Stimulated activated CD4-positive, alpha-beta T cell treated with anti-CD3 and anti-CD28 coated beads, Interleukin-2, amount 100 ng/mL, for 48 hours (primary cell): ENCODE results near the gene DCLRE1B.

Experiments used
- DNase-seq, 2 donors: peaks; one replicate each; pipeline ENCODE4 v3.0.0-alpha.2; 2020

DCLRE1B gene

GRCh38 chr1:113904674-113905434 is at the start of gene DCLRE1B, which contains the start of gene AP4B1:
DCLRE1B (plus strand) TSS chr1:113905326; CDS start chr1:113905587, 261 bp downstream.
AP4B1 (minus strand) TSS chr1:113904799; CDS start chr1:113904717, 82 bp downstream.
- peak; percentile 95 to 96 for DNase-seq

DNA sequence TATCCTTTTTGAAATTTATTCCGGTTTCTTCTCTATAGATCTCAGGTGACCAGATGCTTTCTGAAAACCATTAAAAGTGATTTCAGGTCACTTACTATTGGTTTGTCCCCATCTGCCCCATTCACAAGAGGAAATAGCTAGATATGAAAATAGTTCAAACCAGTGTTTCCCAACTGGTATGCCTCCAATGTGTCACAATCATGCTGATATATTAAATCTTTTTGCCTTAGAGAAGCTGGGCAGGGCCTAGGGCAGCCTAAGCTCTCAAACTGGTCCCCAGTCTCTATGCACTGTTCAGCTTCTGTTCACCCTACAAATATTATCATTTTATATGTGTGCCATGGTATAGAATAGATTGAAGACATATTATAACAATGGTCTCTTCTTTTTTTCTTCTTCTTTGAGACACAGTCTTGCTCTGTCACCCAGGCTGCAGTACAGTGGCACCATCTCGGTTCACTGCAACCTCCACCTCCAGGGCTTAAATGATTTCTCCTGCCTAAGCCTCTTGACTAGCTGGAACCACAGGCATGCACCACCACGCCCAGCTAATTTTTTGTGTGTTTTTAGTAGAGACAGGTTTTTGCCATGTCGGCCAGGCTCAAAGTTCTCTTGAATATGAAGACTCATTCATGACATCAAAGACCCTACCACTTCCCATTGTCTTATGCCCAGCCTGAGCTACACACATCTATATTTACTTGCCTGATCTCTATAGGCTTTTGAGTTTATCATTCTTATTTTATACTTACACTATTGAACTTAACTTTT is 49.3 kb upstream of the DCLRE1B start:
- no peak for DNase-seq

- no peak for DNase-seq
Observed at GRCh38 chr1:113856401-113856790, 48.7 kb upstream of the DCLRE1B start.

- no peak for DNase-seq
Observed at GRCh38 chr1:113857776-113858175, 47.4 kb upstream of the DCLRE1B start.

- DNase-seq: no peak
Observed at GRCh38 chr1:113858418-113858817, 46.7 kb upstream of the DCLRE1B start.

DNA sequence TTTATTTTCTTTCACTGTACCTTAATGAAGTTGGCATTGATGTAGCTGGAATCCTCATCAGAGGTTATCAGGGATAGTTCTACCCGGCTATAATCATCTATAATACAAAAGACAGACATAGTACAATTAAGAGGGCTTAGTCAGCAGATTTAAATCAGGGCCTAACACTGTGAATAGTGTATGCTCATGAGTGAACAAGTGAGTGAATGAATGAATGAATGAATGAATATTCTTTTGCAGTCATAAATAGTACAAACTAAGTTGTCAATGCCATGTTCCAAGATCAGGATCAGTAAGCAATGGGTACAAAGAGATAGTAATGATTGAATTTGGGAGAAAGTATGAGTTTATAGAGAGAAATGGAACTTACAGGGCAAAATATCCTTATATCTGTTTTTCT is 46.1 kb upstream of the DCLRE1B start:
- DNase-seq: no peak

- no peak for DNase-seq
Observed at GRCh38 chr1:113859478-113860175, 45.5 kb upstream of the DCLRE1B start.

DNA sequence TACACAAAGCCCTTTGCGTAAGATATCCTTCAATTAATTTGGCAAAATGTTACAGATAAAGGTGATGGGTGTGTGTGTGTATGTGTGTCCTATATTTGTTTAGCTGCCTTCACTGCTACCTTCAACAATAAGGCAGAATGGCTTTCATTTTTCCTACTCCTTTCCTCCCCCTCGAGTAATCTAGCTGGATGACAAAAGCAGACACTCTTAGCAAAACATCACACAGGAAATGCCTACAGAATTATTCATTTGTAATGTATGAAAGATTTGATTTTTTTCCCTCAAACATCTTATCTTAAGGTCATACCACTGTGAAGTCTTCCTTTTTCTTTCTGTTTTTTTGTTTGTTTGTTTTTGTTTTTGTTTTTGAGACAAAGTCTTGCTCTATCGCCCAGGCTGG is 44.2 kb upstream of the DCLRE1B start:
- DNase-seq: no peak

- no peak for DNase-seq
Observed at GRCh38 chr1:113861641-113862040, 43.5 kb upstream of the DCLRE1B start.

- DNase-seq: no peak
Observed at GRCh38 chr1:113868387-113869083, 36.6 kb upstream of the DCLRE1B start.

DNA sequence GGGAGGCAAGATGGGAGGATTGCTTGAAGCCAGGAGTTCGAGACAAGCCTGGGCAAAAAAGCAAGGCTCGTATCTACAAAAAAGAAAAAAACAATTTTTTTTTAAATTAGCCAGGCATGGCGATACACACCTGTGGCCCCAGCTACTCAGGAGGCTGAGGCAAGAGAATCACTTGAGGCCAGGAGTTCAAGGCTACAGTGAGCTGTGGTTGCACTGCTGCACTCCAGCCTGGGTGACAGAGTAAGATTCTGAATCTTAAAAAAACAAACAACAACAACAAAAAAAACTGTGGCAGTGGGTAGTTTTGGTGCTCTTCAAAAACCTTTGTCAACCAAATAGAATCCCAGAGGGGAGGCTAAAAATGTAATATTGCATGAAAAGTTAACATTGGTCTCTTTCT is 34.3 kb upstream of the DCLRE1B start:
- no peak for DNase-seq

- DNase-seq: peak; percentile 62 to 63
Observed at GRCh38 chr1:113871597-113872113, 33.5 kb upstream of the DCLRE1B start, which contains the start of gene PTPN22. PTPN22 (minus strand) TSS chr1:113871712.

GRCh38 chr1:113872219-113872935 is 32.7 kb upstream of the DCLRE1B start:
- no peak for DNase-seq

- DNase-seq: no peak
Observed at GRCh38 chr1:113874012-113874879, 30.9 kb upstream of the DCLRE1B start.

DNA sequence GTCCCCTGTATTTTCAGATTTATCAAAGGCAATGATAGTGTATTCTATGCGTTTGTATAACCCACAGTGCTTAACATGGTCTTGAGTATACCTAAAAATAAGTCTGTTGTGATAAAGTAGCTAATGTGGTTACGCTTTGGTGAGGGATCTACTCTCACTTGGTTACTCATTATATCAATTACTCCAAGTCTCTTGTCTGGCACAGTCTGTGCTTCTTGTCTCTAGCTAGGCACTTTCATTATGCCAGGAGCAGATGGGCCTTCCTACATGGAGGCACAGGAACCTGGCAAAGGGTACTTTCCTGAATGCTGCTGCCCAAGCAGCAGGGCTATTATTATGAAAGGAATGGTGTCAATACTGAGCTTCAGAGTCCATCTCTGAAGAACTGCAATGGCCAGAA is 29.4 kb upstream of the DCLRE1B start:
- DNase-seq: no peak

DNA sequence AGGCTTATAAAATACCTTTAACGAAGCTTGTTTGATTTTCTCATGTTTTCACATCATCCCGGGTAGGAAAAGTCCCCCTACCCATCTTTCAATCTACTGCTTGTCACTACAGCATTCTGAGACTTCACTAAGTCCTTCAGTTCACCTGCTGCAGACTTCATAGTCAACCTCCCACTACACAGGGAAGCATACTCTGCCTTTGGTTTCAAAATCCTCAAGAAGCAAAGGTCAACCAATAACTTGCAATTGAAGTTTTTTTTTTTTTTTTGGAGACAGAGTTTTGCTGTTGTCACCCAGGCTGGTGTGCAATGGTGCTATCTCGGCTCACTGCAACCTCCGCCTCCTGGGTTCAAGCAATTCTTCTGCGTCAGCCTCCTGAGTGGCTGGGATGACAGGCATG is 28.9 kb upstream of the DCLRE1B start:
- no peak for DNase-seq

DNA sequence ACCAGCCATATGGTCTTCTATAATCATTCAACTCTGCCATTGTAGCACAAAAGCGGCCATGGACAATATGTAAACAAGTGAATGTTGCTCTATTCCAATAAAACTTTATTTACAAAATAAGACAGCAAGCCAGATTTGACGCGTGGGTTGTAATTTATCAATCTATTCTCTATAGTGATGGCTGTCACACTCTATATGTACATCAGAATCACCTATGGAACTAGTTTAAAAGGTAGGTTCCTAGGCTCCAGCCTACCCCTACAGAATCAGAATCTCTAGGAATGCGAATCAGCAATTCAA is 25.4 kb upstream of the DCLRE1B start:
- no peak for DNase-seq

- DNase-seq: no peak
Observed at GRCh38 chr1:113881661-113882060, 23.5 kb upstream of the DCLRE1B start.

DNA sequence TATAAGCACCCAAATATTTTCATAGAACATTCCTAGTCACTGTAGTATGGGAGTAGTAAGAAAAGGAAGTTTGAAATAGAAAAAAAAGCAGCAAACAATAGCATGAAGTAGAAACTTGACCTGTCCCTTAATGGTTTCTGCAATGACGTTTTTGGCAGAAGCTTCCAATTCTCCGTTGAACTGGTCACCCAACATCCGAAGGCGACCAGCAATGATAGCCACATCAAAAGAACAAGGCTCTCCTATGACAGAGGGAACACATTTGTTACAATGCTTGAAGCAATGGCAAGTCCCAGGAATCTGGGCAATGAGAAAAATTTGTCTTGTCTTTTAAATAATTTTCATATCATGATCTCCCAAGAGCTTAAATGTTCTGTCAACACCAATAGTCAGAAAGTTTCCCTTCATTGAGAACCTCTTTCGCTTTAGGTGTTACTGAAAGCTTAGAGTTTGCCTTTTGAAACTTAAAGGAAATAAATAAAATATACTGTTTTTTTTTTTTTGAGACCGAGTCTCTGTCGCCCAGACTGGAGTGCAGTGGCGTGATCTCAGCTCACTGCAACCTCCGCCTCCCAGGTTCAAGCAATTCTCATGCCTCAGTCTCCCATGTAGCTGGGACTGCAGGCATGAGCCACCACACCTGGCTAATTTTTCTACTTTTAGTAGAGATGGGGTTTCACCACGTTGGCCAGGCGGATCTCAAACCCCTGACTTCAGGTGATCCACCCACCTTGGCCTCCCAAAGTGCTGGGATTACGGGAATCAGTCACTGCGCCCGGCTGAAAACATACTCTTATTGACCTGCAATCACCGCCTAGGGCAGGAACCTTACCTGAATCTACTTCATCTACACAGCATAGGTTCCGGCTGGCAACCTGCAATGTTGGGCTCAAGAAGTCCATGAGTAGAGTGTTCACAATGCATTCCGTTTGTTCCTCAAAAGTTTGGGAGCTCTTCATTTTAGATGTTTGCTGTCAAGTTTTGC is 18.4 kb upstream of the DCLRE1B start:
- DNase-seq: no peak
